Measurements from ENCODE around the gene STXBP1.

STXBP1 gene

GRCh38 chr9:127642082-127642740, 30.1 kb downstream of the STXBP1 start:
- no peaks in the 10 kb centered on the region for H3K27me3 ChIP-seq (ENCODE audit: low read depth)
- H3K4me1 ChIP-seq = peaks cover 6% of the 10 kb centered on the region; the same call in 1 of the 2 replicates
- H3K36me3 ChIP-seq (replicated peaks) = no peaks in the 10 kb centered on the region
- no peaks in the 10 kb centered on the region for H3K9me3 ChIP-seq
- H3K4me3 ChIP-seq = no peak overlapping the region
- no peak for DNase-seq (ENCODE audit: low spot score in 2 of 2)
- in situ Hi-C loops (cut with MboI; ENCODE audit: low sequenced_read_pairs) = no loop called here

- H3K4me1 ChIP-seq = peaks cover 4% of the 10 kb centered on the region; the same call in 1 of the 2 replicates
- in situ Hi-C loops (cut with MboI; ENCODE audit: low sequenced_read_pairs) = no loop called here
- no peak for DNase-seq (ENCODE audit: low spot score in 2 of 2)
Measured at GRCh38 chr9:127644146-127644827, 32.2 kb downstream of the STXBP1 start.

GRCh38 chr9:127644943-127645342, 32.9 kb downstream of the STXBP1 start:
- Histone ChIP-seq H3K27me3 (ENCODE audit: low read depth) (no peaks in the 10 kb centered on the region), H3K36me3 (replicated peaks) (no peaks in the 10 kb centered on the region), H3K4me3 (no peak overlapping the region), H3K9me3 (no peaks in the 10 kb centered on the region), H3K4me1 (peaks cover 4% of the 10 kb centered on the region; the same call in 1 of the 2 replicates)
- in situ Hi-C loops (cut with MboI; ENCODE audit: low sequenced_read_pairs) = no loop called here
- no peak for DNase-seq (ENCODE audit: low spot score in 2 of 2)

More at GRCh38 chr9:127644146-127644827, 32.2 kb downstream of the STXBP1 start:
- Histone ChIP-seq H3K4me3 (no peak overlapping the region), H3K27me3 (ENCODE audit: low read depth) (no peaks in the 10 kb centered on the region), H3K9me3 (no peaks in the 10 kb centered on the region), H3K36me3 (replicated peaks) (no peaks in the 10 kb centered on the region)

GRCh38 chr9:127647451-127647850, 35.4 kb downstream of the STXBP1 start:
- in situ Hi-C loops (cut with MboI; ENCODE audit: low sequenced_read_pairs) = no loop called here
- Histone ChIP-seq H3K36me3 (replicated peaks) (no peaks in the 10 kb centered on the region), H3K4me1 (peaks cover 4% of the 10 kb centered on the region; the same call in 1 of the 2 replicates), H3K4me3 (no peak overlapping the region), H3K27me3 (ENCODE audit: low read depth) (no peaks in the 10 kb centered on the region), H3K9me3 (no peaks in the 10 kb centered on the region)
- DNase-seq (ENCODE audit: low spot score in 2 of 2) = no peak

GRCh38 chr9:127650518-127650917, 38.4 kb downstream of the STXBP1 start:
- Histone ChIP-seq H3K4me3 (no peak overlapping the region), H3K27me3 (ENCODE audit: low read depth) (no peaks in the 10 kb centered on the region), H3K4me1 (no peaks in the 10 kb centered on the region), H3K36me3 (replicated peaks) (no peaks in the 10 kb centered on the region), H3K9me3 (no peaks in the 10 kb centered on the region)
- no peak for DNase-seq (ENCODE audit: low spot score in 2 of 2)
- in situ Hi-C loops (cut with MboI; ENCODE audit: low sequenced_read_pairs) = no loop called here

GRCh38 chr9:127651697-127652610, 39.9 kb downstream of the STXBP1 start:
- no peaks in the 10 kb centered on the region for H3K27me3 ChIP-seq (ENCODE audit: low read depth)
- H3K36me3 ChIP-seq (replicated peaks) = no peaks in the 10 kb centered on the region
- in situ Hi-C loops (cut with MboI; ENCODE audit: low sequenced_read_pairs) = no loop called here
- DNase-seq (ENCODE audit: low spot score in 2 of 2) = no peak
- no peaks in the 10 kb centered on the region for H3K4me1 ChIP-seq
- no peak overlapping the region for H3K4me3 ChIP-seq
- H3K9me3 ChIP-seq = no peaks in the 10 kb centered on the region

GRCh38 chr9:127652733-127653132, 40.7 kb downstream of the STXBP1 start:
- H3K27me3 ChIP-seq (ENCODE audit: low read depth) = no peaks in the 10 kb centered on the region
- H3K36me3 ChIP-seq (replicated peaks) = no peaks in the 10 kb centered on the region
- DNase-seq (ENCODE audit: low spot score in 2 of 2) = no peak
- in situ Hi-C loops (cut with MboI; ENCODE audit: low sequenced_read_pairs) = no loop called here
- no peaks in the 10 kb centered on the region for H3K9me3 ChIP-seq
- H3K4me3 ChIP-seq = no peak overlapping the region
- H3K4me1 ChIP-seq = no peaks in the 10 kb centered on the region

GRCh38 chr9:127654619-127655018, 42.5 kb downstream of the STXBP1 start:
- in situ Hi-C loops (cut with MboI; ENCODE audit: low sequenced_read_pairs) = no loop called here
- Histone ChIP-seq H3K4me3 (no peak overlapping the region), H3K36me3 (replicated peaks) (peaks cover under 1% of the 10 kb centered on the region; the same call in 1 of the 2 replicates), H3K9me3 (no peaks in the 10 kb centered on the region), H3K27me3 (ENCODE audit: low read depth) (no peaks in the 10 kb centered on the region), H3K4me1 (no peaks in the 10 kb centered on the region)
- no peak for DNase-seq (ENCODE audit: low spot score in 2 of 2)

- no peaks in the 10 kb centered on the region for H3K9me3 ChIP-seq
- H3K27me3 ChIP-seq (ENCODE audit: low read depth) = no peaks in the 10 kb centered on the region
- no peaks in the 10 kb centered on the region for H3K4me1 ChIP-seq
- H3K4me3 ChIP-seq = no peak overlapping the region
- in situ Hi-C loops (cut with MboI; ENCODE audit: low sequenced_read_pairs) = no loop called here
- H3K36me3 ChIP-seq (replicated peaks) = peaks cover 16% of the 10 kb centered on the region; the same call in 1 of the 2 replicates
- DNase-seq (ENCODE audit: low spot score in 2 of 2) = no peak
Measured at GRCh38 chr9:127658428-127658827, 46.4 kb downstream of the STXBP1 start.

- DNase-seq (ENCODE audit: low spot score in 2 of 2) = no peak
- peaks cover 16% of the 10 kb centered on the region; the same call in 1 of the 2 replicates for H3K36me3 ChIP-seq (replicated peaks)
- H3K4me1 ChIP-seq = no peaks in the 10 kb centered on the region
- in situ Hi-C loops (cut with MboI; ENCODE audit: low sequenced_read_pairs) = no loop called here
- H3K27me3 ChIP-seq (ENCODE audit: low read depth) = no peaks in the 10 kb centered on the region
- no peak overlapping the region for H3K4me3 ChIP-seq
- no peaks in the 10 kb centered on the region for H3K9me3 ChIP-seq
Measured at GRCh38 chr9:127660886-127661741, 49.0 kb downstream of the STXBP1 start.

- in situ Hi-C loops (cut with MboI; ENCODE audit: low sequenced_read_pairs) = no loop called here
- no peak for DNase-seq (ENCODE audit: low spot score in 2 of 2)
- no peak overlapping the region for H3K4me3 ChIP-seq
- no peaks in the 10 kb centered on the region for H3K27me3 ChIP-seq (ENCODE audit: low read depth)
- peaks cover 16% of the 10 kb centered on the region; the same call in 1 of the 2 replicates for H3K36me3 ChIP-seq (replicated peaks)
- H3K9me3 ChIP-seq = no peaks in the 10 kb centered on the region
- H3K4me1 ChIP-seq = no peaks in the 10 kb centered on the region
Measured at GRCh38 chr9:127662617-127663016, 50.5 kb downstream of the STXBP1 start.

GRCh38 chr9:127664324-127664677, 52.2 kb downstream of the STXBP1 start:
- Histone ChIP-seq H3K4me1 (no peaks in the 10 kb centered on the region), H3K4me3 (no peak overlapping the region), H3K36me3 (replicated peaks) (peaks cover 16% of the 10 kb centered on the region; the same call in 1 of the 2 replicates), H3K27me3 (ENCODE audit: low read depth) (no peaks in the 10 kb centered on the region), H3K9me3 (no peaks in the 10 kb centered on the region)
- no peak for DNase-seq (ENCODE audit: low spot score in 2 of 2)
- in situ Hi-C loops (cut with MboI; ENCODE audit: low sequenced_read_pairs) = no loop called here

Data from HAP-1 (cell line).